Measurements from ENCODE around the gene ARHGEF18. TPM values are rescaled to one million over a fixed set of nuclear protein-coding genes. Genes with fewer than 3 reads are reported as not detected.

Gene ARHGEF18
- total RNA-seq (2022; extraction: Qiagen RNA extraction) = 49.6 to 77.9 TPM (median 67.9 TPM) in 5 replicates

DNA sequence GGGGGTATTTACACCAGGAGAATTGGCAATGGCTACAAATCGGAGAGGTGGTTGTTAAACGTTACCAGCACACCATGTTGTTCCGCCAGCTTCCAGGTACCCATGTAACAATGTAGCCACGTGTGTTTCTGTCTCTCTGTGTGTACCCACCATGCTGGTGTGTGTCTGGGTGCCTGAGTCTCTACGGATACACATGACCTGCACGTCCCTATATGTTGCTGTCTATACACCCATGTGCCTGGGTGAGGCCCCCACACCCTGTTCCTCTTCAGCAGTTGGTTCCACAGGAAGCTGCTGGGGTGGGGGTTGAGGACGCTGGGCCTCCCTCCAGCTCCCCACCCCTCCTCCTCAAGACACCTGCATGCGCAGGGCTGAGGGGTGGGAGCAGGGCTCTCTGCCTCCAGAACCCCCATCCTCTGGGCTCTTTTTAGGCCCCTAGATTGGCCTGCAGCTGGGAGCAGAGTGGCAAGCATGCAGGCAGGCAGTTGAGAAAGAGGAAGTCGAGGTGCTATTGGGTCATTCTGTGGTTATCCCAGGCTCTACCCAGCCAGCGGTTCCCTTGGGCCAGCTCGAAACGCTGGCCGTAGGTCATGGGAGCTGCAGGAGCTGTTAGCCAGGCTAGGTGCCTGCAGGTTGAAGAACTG lies at the start of gene ARHGEF18:
ARHGEF18 (plus strand) TSS at position 351 of the 644 bp plus-strand sequence. CDS start 13,954 bp downstream, outside the sequence.

Other genes starting within 250 kb of the ARHGEF18 start
- gene INSR, start 54.5 kb upstream of the ARHGEF18 start, total RNA-seq (2022; extraction: Qiagen RNA extraction) = 2.2 to 3.7 TPM (median 3.2 TPM) in 5 replicates
- gene PEX11G, start 140.1 kb downstream of the ARHGEF18 start, total RNA-seq (2022; extraction: Qiagen RNA extraction) = 1.3 to 2.6 TPM (median 1.6 TPM) in 5 replicates
- 16.4 to 21.2 TPM (median 18.2 TPM) in 5 replicates for gene ZNF358, start 167.2 kb downstream of the ARHGEF18 start, total RNA-seq (2022; extraction: Qiagen RNA extraction)
- 8.9 to 13.5 TPM (median 11.5 TPM) in 5 replicates for gene MCOLN1, start 173.7 kb downstream of the ARHGEF18 start, total RNA-seq (2022; extraction: Qiagen RNA extraction)
- gene PNPLA6, start 186.8 kb downstream of the ARHGEF18 start, total RNA-seq (2022; extraction: Qiagen RNA extraction) = 23.0 to 39.6 TPM (median 34.5 TPM) in 5 replicates
- gene CAMSAP3, start 246.9 kb downstream of the ARHGEF18 start, total RNA-seq (2022; extraction: Qiagen RNA extraction) = 4.0 to 6.3 TPM (median 5.3 TPM) in 5 replicates